Measurements from ENCODE around the gene ECSIT.
"Not testable (repeated sequence)": the region's sequence is repeated elsewhere in the genome, so short reads cannot be mapped to it uniquely, and the experiment has no call there.

Gene ECSIT

DNA sequence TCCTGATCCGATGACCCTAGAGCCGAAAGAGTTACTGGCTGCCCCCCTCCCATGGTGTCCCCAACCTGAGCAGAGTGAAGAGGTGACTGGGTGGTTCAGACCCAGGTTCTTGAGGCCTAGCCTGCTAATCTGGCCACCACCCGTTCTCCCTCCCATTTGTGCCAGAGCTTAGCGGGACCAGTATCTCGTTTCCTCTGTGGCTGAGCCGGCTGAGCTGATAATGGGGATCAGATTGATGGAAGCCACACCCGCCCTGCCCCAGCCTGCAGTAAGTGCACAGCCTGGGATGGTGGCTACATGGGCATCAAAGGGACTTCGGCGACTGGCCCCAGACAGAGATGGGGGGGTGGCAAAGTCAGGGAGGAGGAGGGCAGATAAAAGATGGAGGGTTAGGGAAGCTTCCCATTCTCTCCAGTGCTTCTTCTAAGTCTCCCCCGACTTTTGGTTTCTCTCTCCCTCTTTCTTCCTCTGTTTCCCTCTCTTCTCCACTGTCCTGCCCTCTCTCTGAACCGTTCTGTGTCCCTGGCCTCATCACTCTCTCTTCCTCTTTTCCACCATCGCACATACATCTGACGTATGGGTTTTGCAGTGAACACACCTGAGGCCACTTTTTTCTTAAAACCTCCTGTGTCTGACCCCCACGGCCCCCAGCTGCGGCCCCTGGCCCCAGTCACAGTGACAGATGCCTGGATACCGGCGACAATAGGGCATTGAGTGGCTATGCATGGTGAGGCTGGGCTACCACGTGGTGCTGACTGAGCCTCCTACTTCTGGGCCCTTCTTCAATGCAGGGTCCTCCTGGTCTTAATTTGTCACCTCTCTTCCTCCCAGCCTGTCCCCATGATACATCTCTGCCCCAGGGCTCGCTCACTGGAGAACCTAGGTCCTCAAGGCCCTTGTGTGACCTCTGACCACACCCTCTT, 50.5 kb downstream of the ECSIT start:
- Mint-ChIP-seq H3K9me3 (no peaks in the 10 kb centered on the region), H3K27ac (no peak overlapping the region), H3K4me3 (no peak overlapping the region), H3K4me1 (peaks cover 18% of the 10 kb centered on the region), H3K36me3 (no peaks in the 10 kb centered on the region), H3K27me3 (peaks cover 17% of the 10 kb centered on the region)

DNA sequence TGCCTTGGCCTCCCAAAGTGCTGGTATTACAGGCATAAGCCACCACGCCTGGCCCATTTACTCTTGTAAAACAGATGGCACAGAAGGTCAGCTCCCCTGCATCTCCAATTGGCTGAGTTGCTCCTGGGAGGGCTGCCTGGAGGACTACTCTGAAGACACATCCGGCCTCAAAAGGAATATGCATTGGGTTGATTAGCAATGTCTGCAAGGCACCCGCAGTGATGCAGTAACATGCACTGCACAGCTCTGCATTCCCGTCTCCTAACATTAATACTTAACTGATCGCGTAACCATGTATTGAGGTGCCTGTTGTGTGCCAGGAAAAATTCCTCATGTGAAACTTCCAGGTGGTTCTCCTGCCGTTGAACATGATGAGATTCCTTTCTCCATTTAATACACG, 53.1 kb downstream of the ECSIT start:
- Mint-ChIP-seq H3K4me3 (no peak overlapping the region), H3K27ac (no peak overlapping the region), H3K36me3 (no peaks in the 10 kb centered on the region), H3K9me3 (no peaks in the 10 kb centered on the region), H3K4me1 (peaks cover 4% of the 10 kb centered on the region), H3K27me3 (peaks cover 7% of the 10 kb centered on the region)

DNA sequence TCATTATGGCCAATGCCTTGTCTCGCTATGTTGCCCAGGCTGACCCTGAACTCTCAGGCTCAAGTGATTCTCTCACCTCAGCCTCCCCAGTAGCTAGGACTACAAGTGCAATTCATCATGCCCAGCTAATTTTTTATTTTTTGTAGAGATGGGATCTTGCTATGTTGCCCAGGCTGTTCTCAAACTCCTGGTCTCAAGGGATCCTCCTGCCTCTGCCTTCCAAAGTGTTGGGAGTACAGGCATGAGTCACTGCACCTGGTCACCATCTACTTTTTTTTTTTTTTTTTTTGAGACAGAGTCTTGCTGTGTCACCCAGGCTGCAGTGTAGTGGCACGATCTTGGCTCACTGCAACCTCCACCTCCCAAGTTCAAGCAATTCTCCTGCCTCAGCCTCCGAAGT, 53.6 kb downstream of the ECSIT start:
- not testable (repeated sequence) for H3K36me3 Mint-ChIP-seq, H3K9me3 Mint-ChIP-seq, H3K27ac Mint-ChIP-seq, H3K4me1 Mint-ChIP-seq, H3K27me3 Mint-ChIP-seq, H3K4me3 Mint-ChIP-seq

DNA sequence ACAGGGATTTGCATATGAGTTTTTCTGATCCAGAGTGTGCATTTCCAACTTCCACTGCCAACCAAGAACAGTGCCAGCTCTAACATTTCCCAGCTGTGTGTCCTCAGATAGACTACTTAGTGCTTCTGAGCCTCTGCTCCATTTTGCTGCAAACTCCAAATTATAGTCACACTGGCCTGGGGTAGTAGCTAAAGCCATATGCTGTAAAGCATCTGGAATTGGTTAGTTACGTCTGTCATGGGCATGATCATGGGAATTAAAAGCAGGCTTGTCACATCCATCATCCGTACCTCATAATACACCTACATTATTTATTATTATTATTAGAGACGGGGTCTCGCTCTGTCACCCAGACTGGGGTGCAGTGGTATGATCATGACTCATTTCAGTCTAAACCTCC, 55.2 kb downstream of the ECSIT start:
- Mint-ChIP-seq H3K4me3 (no peak overlapping the region), H3K27ac (no peak overlapping the region), H3K36me3 (no peaks in the 10 kb centered on the region), H3K4me1 (no peaks in the 10 kb centered on the region), H3K9me3 (no peaks in the 10 kb centered on the region), H3K27me3 (peaks cover 2% of the 10 kb centered on the region)

DNA sequence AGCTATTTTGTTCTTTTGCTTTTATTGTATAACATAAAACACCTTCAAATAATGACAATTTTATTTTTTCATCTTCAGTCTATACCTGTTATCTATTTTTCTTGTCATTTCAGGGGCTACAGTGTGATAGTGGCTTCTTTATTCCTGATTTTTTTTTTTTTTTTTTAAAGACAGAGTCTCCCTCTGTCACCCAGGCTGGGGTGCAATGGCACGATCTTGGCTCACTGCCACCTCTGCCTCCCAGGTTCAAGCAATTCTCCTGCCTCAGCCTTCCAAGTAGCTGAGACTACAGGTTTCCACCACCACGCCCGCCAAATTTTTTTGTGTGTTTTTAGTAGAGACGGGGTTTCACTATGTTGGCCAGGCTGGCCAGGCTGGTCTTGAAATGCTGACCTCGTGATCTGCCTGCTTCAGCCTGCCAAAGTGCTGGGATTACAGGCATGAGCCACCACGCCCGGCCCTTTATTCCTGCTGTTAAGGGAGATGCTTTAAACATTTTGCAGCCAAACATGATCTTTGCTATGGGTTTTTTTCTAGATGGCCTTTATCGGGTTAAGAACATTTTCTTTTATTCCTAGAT, 60.6 kb downstream of the ECSIT start:
- H3K4me3 Mint-ChIP-seq, H3K4me1 Mint-ChIP-seq, H3K9me3 Mint-ChIP-seq, H3K27ac Mint-ChIP-seq, H3K36me3 Mint-ChIP-seq, H3K27me3 Mint-ChIP-seq: not testable (repeated sequence)

DNA sequence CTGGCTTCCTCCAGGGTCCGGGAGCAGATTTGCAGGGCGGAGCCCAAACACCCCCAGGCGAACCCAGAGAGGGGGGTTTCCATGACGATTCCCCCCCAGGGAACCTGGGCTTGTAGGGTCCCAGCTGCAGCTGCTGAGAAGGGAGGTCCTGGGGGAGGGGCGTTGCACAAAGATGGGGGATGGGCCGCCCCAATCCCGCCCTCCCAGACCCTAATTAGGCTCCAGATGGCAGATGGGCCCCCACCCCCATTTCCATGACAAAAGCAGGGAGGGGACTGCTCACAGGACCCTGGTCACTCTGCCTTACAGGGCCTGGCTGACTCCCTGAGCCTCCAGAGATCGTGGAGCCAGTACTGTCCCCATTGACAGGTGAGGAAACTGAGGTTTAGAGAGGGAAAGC, 63.3 kb downstream of the ECSIT start:
- Mint-ChIP-seq H3K36me3 (no peaks in the 10 kb centered on the region), H3K9me3 (no peaks in the 10 kb centered on the region), H3K4me3 (no peak overlapping the region), H3K27ac (no peak overlapping the region), H3K4me1 (no peaks in the 10 kb centered on the region), H3K27me3 (peaks cover 3% of the 10 kb centered on the region)

DNA sequence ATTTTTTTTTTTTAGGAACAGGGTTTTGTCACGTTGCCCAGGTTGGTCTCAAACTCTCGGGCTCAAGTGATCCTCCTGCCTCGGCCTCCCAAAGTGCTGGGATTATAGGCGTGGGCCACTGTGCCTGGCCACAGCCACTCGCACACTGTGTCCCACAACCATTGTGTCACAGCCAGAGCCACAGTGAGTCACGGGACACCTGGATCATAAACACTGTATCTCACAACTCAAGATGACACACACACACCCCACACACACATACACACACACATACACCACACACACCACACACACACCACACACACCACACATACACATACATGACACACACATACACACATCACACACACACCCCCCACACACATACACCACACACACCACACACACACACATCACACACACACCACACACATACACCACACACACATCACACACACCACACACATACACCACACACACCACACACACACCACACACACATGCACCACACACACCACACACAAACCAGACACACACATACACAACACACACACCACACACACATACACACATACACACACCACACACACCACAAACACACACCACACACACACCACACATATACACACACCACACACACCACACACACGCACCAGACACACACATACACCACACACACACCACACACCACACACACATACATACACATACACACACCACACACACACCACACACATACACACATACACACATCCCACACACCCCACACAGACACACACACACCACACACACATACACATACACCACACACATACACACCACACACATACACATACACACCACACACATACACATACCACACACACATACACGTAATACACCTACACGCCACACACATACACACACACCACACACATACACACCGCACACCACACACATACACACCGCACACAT, 64.3 kb downstream of the ECSIT start:
- no peak overlapping the region for H3K4me3 Mint-ChIP-seq
- peaks cover 7% of the 10 kb centered on the region for H3K27me3 Mint-ChIP-seq
- H3K27ac Mint-ChIP-seq = no peak overlapping the region
- H3K4me1 Mint-ChIP-seq = no peaks in the 10 kb centered on the region
- no peaks in the 10 kb centered on the region for H3K36me3 Mint-ChIP-seq
- no peaks in the 10 kb centered on the region for H3K9me3 Mint-ChIP-seq

DNA sequence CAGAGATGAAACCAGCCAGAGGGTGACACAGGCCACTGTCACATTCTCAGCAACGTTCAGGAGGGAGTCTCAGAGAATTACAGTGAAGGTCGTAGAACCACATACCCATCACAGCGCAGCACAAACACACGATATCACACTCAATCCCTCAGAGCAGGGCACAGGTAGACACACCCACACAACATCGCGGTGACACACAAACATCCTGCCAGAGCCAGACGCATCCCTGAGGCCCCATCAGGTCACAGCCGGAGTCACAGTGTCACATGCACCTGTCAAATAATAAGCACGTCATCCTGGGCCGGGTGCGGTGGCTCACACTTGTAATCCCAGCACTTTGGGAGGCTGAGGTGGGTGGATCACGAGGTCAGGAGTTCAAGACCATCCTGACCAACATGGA, 65.5 kb downstream of the ECSIT start:
- no peak overlapping the region for H3K27ac Mint-ChIP-seq

DNA sequence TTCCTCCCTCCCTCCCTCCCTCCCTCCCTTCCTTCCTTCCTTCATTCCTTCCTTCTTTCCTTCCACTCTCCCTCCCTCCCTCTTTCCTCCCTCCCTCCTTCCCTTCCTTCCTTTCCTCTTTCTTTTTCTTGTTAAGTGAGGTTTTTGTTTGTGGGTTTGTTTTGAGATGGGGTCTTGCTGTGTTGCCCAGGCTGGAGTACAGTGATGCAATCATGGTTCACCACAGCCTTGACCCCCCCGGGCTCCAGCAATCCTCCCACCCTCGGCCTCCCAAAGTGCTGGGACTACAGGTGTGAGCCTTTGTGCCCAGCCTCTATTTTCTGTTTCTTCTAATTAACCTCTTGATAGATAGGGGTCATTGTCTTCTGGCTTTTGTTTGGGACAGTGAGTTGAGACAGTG, 67.5 kb downstream of the ECSIT start:
- no peaks in the 10 kb centered on the region for H3K36me3 Mint-ChIP-seq
- H3K9me3 Mint-ChIP-seq = no peaks in the 10 kb centered on the region
- no peak overlapping the region for H3K4me3 Mint-ChIP-seq
- no peak overlapping the region for H3K27ac Mint-ChIP-seq
- H3K4me1 Mint-ChIP-seq = no peaks in the 10 kb centered on the region
- H3K27me3 Mint-ChIP-seq = peaks cover 5% of the 10 kb centered on the region

More for the DNA sequence above, 65.5 kb downstream of the ECSIT start:
- Mint-ChIP-seq H3K36me3 (no peaks in the 10 kb centered on the region), H3K4me1 (no peaks in the 10 kb centered on the region), H3K9me3 (no peaks in the 10 kb centered on the region), H3K4me3 (no peak overlapping the region), H3K27me3 (peaks cover 7% of the 10 kb centered on the region)

DNA sequence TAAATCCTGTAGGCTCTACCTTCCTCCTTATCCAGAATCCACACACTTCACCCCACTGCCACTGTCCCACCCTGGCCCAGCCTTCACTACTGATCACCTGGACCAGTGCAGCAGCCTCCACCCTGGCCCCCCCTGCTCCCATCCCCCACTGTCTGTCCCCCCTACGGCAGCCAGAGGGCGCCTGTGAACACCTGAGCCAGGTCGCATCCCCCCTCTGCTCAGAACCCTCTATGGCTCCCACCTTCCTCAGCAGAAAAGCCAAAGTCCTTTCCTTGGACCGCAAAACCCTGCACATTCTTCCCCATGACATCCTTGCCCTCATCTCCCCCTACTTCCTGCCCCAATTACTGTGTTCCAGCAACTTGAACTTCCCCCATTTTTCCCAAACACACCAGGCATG, 68.7 kb downstream of the ECSIT start:
- H3K27ac Mint-ChIP-seq = no peak overlapping the region
- H3K36me3 Mint-ChIP-seq = no peaks in the 10 kb centered on the region
- no peaks in the 10 kb centered on the region for H3K4me1 Mint-ChIP-seq

DNA sequence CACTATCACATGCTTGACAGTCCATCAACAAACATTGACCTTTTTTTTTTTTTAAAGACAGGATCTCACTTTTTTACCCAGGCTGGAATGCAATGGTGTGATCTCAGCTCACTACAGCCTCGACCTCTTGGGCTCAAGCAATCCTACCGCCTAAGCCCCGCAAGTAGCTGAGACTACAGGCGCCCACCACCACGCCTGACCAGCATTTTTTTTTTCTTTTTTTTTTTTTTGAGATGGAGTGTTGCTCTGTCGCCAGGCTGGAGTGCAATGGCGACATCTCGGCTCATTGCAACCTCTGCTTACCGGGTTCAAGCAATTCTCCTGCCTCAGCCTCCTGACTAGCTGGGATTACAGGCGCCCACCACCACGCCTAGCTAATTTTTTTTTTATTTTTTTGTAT, 70.0 kb downstream of the ECSIT start:
- H3K27ac Mint-ChIP-seq, H3K4me3 Mint-ChIP-seq, H3K4me1 Mint-ChIP-seq, H3K9me3 Mint-ChIP-seq, H3K27me3 Mint-ChIP-seq, H3K36me3 Mint-ChIP-seq: not testable (repeated sequence)

More for the DNA sequence above, 68.7 kb downstream of the ECSIT start:
- Mint-ChIP-seq H3K4me3 (no peak overlapping the region), H3K9me3 (no peaks in the 10 kb centered on the region), H3K27me3 (peaks cover 5% of the 10 kb centered on the region)

DNA sequence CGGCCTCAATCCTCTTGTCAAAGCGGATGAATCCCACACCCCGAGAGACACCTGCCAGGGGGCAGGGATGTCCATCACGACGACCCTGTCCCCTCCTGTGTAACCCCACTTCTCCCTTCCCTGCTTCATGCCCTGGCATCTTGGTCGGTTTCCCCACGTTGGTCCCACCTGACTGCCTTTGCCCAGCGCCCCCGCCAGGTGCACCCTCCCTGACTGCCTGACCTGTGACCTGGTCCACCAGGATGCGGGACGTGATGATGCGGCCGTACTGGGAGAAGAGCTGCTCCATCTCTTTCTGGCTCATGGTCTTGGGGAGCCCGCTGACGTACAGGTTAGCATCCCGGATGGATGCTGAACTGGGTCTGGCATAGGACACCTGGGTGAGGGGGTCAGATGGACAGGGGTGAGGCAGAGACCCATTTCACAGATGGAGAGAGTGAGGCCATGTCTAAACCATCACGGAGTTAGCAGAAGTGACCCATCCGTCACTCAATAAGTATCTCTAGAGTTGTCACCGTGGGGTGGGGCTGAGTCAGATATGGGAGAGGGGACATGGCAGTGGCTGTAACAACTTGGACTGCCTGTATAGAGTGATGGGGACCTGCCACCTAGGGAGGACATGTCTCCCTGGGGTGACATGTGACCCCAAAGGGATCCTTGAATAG, 70.6 kb downstream of the ECSIT start:
- Mint-ChIP-seq H3K9me3 (no peaks in the 10 kb centered on the region), H3K36me3 (no peaks in the 10 kb centered on the region), H3K27me3 (peaks cover 5% of the 10 kb centered on the region), H3K4me1 (no peaks in the 10 kb centered on the region), H3K27ac (no peak overlapping the region), H3K4me3 (no peak overlapping the region)

DNA sequence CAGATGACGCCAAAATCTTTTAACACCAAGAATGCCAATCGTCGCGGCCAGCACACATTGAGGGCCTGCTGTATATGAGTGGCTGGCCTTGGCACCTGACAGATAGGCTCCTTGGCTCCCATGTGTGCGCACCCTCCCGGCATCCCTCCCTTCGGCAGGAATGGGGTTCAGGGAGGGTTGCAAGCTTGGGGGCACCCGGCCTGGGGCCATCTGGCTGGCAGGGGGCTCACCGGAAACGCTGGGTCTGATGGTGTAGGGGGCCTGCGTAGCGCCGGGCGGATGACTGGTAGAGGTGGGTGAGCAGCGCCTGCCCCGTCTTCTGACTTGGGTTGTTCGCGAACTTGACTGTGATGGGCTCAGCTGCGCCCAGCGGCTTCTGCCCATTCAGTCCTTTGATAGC, 71.1 kb downstream of the ECSIT start:
- Mint-ChIP-seq H3K9me3 (no peaks in the 10 kb centered on the region), H3K27me3 (peaks cover 5% of the 10 kb centered on the region), H3K4me1 (no peaks in the 10 kb centered on the region), H3K36me3 (no peaks in the 10 kb centered on the region), H3K27ac (no peak overlapping the region), H3K4me3 (no peak overlapping the region)

DNA sequence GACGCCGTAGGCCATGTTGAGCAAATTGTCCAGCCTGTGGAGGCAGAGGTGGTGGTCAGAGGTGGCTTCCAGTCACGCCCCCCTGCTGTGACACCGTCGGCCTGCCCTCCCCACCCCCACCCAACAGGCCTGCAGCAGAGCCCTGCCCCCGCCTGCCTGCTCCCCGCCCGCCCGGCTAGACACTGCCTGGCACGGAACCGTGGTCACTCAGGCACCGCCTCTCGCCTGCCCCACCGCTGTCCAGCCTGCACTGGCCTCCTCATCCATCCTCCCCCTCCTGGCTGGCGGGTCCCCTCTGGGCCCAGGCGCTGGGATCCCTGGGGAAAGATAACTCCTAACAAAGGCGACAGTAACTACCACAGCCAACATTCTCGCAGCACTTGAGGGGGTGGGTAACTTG, 71.8 kb downstream of the ECSIT start:
- Mint-ChIP-seq H3K27me3 (peaks cover 5% of the 10 kb centered on the region), H3K4me1 (no peaks in the 10 kb centered on the region), H3K4me3 (no peak overlapping the region), H3K27ac (no peak overlapping the region), H3K36me3 (no peaks in the 10 kb centered on the region), H3K9me3 (no peaks in the 10 kb centered on the region)

DNA sequence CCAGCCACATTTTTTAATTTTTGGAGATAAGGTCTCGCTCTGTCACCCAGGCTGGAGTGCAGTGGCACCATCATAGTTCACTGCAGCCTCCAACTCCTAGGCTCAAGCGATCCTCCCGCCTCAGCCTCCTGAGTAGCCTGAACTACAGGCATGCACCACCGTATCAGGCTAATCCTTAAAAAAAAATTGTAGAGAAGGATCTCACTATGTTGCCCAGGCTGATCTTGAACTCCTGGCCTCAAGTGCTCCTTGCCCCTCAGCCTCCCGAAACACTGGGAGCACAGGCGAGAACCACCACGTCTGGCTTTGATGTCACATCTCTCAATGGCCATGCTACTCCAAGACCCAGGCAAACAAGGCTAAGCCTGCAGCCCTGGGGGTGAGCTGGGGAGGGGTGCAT, 72.3 kb downstream of the ECSIT start:
- Mint-ChIP-seq H3K9me3 (no peaks in the 10 kb centered on the region), H3K4me1 (no peaks in the 10 kb centered on the region), H3K27me3 (peaks cover 5% of the 10 kb centered on the region), H3K36me3 (no peaks in the 10 kb centered on the region), H3K4me3 (no peak overlapping the region), H3K27ac (no peak overlapping the region)
